Renal cortical epithelial cell (primary cell): ENCODE measurements around the gene KRTAP7-1. TPM values are rescaled to one million over a fixed set of nuclear protein-coding genes. Genes with fewer than 3 reads are reported as not detected.

Source experiments
- DNase-seq: peaks from one replicate; pipeline ENCODE4 v3.0.0-alpha.2; 2011; ENCODE audit warnings: low read depth
- total RNA-seq: library from RNA; depleted of rRNA; stranded (reverse); fragments of >200 nt; gene quantifications from 2 replicates; pipeline ENCODE4 v1.2.3, GENCODE V29; 2014

The KRTAP7-1 gene, protein sequence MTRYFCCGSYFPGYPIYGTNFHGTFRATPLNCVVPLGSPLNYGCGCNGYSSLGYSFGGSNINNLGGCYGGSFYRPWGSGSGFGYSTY
- not detected in 2 replicates for total RNA-seq

- DNase-seq, result no peak
Measured at GRCh38 chr21:30829659-30830058, at the start of gene KRTAP7-1. KRTAP7-1 (minus strand) TSS chr21:30829759; CDS start chr21:30829698, 61 bp downstream.

DNA sequence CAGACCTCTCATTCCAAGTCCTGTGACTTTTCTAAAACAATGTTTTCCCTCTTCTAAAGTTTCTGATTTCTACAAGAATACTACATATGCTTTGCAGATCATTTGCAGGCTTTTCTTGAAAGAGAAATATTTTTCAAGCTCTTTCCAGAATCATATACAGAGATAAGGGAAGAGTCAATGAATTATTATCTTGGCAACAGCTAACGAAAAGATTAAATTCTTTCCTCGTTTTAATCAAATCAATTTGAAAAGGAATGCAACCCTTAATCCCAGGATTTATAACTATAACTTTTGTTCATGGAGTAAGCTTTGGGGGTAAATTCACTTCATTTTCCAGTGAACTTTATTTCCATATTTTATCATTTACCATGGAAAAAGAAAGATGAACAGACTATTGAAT, 45.0 kb upstream of the KRTAP7-1 start:
- DNase-seq, result no peak

GRCh38 chr21:30847627-30848500, 18.3 kb upstream of the KRTAP7-1 start:
- no peak for DNase-seq

GRCh38 chr21:30842990-30843389, 13.4 kb upstream of the KRTAP7-1 start:
- DNase-seq, result no peak

- no peak for DNase-seq
Measured at GRCh38 chr21:30839304-30839703, 9.7 kb upstream of the KRTAP7-1 start.

DNA sequence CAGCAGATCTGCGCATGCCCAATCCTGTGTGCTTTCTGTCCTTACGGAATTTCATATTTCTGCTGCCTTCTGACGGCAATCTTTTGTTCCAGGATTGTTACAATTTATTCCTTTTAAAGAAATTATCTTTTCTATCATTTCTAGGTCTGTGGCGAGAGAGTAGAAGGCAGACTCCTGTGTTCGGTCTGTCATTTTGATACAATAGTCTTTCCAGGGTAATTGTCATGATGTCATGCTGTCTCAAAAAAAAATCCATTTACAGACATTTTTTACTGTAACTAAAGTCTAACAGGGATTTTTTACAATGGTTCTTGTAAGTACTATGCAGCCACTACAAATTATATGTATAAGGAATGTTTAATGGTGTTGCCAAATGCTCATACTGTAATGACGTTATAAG, 9.0 kb upstream of the KRTAP7-1 start:
- DNase-seq, result no peak

GRCh38 chr21:30831194-30831765, 1.7 kb upstream of the KRTAP7-1 start:
- no peak for DNase-seq

DNA sequence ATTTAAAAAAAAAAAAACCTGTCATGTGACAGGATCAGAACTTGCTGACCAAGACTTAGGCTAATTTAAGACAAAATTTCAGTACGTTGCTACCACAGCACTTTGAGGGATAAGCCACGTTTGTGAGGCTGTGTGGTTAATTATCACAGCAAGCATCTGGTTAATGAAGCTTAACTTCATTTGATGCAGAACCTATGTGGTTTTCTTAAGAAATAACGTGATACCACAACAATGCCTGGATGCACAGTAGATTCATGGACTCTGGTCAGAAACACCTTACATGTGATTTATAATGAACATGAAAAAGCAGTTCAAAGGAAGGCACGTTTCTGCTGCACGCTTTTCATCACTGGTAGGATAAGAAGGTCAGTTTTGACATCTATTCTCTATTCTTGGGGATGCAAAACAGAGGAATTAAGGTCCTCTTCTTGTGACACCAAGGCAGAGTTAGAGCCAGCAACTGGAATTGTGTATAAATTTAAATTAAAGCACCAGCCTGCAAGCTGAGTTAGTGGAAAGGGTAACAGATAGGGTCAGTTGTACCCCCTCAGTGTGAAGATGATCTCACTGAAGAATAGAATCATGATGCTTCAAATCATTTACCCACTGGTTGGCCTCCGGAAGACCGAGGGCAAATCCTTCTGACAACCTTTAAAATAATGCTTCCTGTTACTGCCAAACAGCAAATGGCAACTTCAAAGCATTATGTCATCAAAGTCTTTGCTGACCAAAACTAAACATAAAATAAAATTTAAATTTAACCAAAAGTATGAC, 10.5 kb downstream of the KRTAP7-1 start:
- DNase-seq, result no peak

- DNase-seq, result no peak
Measured at GRCh38 chr21:30813174-30813573, 16.4 kb downstream of the KRTAP7-1 start, which contains the start of gene KRTAP8-1. KRTAP8-1 (minus strand) TSS chr21:30813274; CDS start chr21:30813220, 54 bp downstream.

DNA sequence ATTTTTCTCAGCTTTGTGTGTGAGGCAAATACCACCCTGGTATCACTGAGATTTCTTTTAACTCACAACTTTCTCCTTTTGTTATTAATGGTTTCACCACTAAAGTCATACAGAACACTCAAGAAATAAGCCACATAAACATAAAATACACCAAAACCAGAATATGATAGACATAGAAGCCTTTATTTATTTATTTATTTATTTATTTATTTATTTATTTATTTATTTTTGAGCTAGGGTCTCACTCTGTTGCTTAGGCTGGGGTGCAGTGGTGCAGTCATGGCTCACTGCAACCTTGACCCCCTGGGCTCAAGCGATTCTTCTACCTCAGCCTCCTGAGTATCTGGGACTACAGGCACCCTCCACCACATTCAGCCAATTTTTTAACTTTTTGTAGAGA, 29.0 kb downstream of the KRTAP7-1 start:
- no peak for DNase-seq

DNA sequence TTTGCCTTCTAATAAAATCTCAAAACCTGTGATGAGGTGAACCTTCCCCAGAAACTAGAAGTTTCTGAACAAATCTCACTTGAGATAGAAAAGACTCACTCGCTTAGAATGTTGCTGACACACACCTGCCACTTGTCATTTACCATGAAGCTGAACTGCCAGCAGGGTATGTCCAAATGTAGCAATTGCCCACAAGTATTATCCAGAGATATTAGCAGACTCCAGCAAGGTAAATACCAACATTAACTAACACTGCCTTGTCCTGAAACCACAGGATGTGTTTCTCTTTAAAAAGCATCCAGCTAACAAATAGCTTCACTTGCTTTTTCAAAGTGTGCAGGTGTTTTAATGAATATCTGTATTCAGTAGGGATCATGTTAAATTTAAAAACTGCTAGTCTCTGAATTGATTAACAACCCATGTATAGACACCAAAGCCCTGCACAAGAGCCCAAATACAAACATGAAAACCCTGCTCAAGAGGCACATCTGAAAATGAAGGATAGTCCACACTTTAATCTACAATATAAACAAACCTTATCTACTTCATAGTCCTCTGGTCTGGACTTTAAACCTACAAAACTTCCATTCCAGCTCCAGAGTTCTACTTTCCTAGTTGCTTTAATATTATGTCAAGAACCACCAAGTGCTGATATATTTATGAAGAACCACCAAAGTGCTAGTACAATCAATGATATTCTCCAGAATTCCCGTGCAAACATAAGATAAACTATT, 35.8 kb downstream of the KRTAP7-1 start:
- no peak for DNase-seq

DNA sequence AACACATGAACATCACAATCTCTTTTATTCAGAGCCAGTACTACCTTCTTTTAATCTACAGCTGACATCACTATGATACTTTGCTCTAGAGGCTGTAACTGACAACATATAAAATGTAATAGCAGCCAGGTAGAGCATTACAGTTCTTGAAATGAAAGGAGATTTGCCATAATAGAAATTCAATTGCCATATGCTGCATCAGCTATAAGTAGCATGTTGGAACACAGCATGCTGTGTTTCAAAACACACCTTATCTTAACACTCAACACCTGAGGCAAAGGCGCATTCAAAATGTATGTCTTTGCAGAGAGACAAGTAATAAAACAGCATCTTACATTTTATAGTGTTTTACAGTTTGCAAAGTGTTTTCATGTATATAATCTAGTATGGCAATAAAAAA, 50.3 kb downstream of the KRTAP7-1 start:
- no peak for DNase-seq

Other genes with a start within 250 kb of the KRTAP7-1 start
- not detected in 2 replicates for gene KRTAP22-2, start 239.4 kb downstream of the KRTAP7-1 start, total RNA-seq
- not detected in 2 replicates for gene KRTAP6-3, start 237.3 kb downstream of the KRTAP7-1 start, total RNA-seq
- not detected in 2 replicates for gene KRTAP6-2, start 230.9 kb downstream of the KRTAP7-1 start, total RNA-seq
- gene KRTAP22-1, start 228.7 kb downstream of the KRTAP7-1 start, total RNA-seq, result not detected in 2 replicates
- gene KRTAP6-1, start 215.8 kb downstream of the KRTAP7-1 start, total RNA-seq, result not detected in 2 replicates
- gene KRTAP20-1, start 213.3 kb downstream of the KRTAP7-1 start, total RNA-seq, result not detected in 2 replicates
- gene KRTAP20-4, start 209.1 kb downstream of the KRTAP7-1 start, total RNA-seq, result not detected in 2 replicates
- not detected in 2 replicates for gene KRTAP20-2, start 194.6 kb downstream of the KRTAP7-1 start, total RNA-seq
- gene KRTAP20-3, start 186.9 kb downstream of the KRTAP7-1 start, total RNA-seq, result not detected in 2 replicates
- not detected in 2 replicates for gene KRTAP21-3, start 111.0 kb downstream of the KRTAP7-1 start, total RNA-seq
- gene KRTAP21-2, start 82.5 kb downstream of the KRTAP7-1 start, total RNA-seq, result not detected in 2 replicates
- not detected in 2 replicates for gene KRTAP21-1, start 74.3 kb downstream of the KRTAP7-1 start, total RNA-seq
- not detected in 2 replicates for gene KRTAP8-1, start 16.5 kb downstream of the KRTAP7-1 start, total RNA-seq
- gene KRTAP11-1, start 51.8 kb upstream of the KRTAP7-1 start, total RNA-seq, result not detected in 2 replicates
- not detected in 2 replicates for gene KRTAP19-8, start 208.7 kb upstream of the KRTAP7-1 start, total RNA-seq